ENCODE results near the gene DNMT3A.

DNA sequence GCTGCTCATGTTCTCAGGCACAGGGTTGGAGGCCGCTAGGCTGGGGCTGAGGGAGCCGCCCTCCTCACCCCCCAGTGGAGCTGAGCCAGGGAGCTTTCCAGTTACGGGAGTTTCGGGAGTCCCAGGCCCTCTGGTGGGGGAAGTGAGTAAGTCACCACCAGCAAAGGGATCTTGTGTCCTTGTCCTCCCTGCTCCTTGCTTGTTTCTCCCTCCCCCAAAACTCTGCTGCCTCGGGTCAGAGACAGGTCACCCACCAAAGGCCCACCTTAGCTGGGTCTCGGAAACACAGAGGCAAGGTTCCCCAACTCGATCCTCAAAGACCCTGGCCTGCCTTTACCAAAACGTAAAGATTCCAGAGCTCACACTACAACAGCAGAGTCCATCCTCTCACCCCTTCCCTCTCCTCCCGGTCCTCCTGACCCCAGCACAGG is 112.9 kb downstream of the DNMT3A start:
- TF ChIP-seq, protein P1, sequence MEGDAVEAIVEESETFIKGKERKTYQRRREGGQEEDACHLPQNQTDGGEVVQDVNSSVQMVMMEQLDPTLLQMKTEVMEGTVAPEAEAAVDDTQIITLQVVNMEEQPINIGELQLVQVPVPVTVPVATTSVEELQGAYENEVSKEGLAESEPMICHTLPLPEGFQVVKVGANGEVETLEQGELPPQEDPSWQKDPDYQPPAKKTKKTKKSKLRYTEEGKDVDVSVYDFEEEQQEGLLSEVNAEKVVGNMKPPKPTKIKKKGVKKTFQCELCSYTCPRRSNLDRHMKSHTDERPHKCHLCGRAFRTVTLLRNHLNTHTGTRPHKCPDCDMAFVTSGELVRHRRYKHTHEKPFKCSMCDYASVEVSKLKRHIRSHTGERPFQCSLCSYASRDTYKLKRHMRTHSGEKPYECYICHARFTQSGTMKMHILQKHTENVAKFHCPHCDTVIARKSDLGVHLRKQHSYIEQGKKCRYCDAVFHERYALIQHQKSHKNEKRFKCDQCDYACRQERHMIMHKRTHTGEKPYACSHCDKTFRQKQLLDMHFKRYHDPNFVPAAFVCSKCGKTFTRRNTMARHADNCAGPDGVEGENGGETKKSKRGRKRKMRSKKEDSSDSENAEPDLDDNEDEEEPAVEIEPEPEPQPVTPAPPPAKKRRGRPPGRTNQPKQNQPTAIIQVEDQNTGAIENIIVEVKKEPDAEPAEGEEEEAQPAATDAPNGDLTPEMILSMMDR (IDR thresholded peaks at IDR 0.05 in 4 of 5, conservative IDR thresholded peaks at IDR 0.05 in 1 of 5) = peak in 4 of 5 experiments; percentile 31 to 67 (median 56)
- TF ChIP-seq POLR2A (IDR thresholded peaks at IDR 0.05) = no peak
